ENCODE measurements around the gene FAU.
"Not testable (repeated sequence)": the region's sequence is repeated elsewhere in the genome, so short reads cannot be mapped to it uniquely, and the experiment has no call there.

FAU gene

GRCh38 chr11:65119670-65119995 is 2.3 kb downstream of the FAU start:
- FAIRE-seq, result no peak

- FAIRE-seq, result not testable (repeated sequence)
These were observed 2.9 kb downstream of the FAU start for GRCh38 chr11:65118891-65119669.

GRCh38 chr11:65118097-65118837 is 3.7 kb downstream of the FAU start:
- no peak for FAIRE-seq

DNA sequence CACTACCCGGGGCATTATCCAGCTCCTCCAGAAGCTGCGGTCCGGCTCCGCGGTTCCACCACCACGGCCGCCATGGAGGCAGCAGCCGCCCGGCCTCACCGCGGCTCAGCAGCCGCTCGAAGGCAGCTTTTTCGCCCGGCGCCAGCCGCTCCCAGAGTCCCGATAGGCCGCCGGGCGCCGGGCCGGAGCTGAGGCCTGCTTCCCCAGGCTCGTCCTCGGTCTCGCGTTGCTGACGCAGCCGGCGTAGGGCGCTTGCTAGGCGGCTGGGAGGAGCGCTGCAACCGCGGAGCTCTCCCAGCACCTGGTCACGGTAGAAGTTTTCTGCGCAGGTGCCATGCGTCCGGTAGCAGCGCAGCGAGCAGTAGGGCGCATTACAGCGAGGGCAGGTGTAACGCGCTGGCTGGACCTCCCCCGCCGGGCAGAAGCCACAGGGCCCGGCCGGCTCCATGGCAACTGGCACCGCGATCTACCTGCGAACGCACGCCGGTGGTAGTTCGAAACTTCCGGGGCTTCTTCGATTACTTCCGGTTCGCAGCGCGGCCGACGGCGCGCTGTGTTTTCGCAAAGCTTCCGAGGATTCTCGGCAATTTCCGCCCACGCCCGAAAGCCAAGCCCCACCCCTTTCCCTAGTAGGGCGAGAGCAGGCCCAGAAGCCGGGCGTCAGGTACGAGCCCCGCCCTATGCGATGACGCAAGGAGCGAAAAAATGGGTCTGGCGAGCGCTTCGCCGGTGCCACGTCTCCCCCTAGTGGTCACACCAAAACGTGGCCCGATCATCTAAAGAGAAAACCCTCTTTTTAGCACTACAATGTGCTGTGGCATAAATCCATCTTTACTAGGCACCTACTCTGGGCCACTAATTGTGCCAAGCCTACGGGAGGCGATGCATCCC is 4.5 kb downstream of the FAU start, which contains the start of gene ZNHIT2:
ZNHIT2 (minus strand) TSS at position 496 of the 891 bp plus-strand sequence; CDS start at position 448, 48 bp downstream.
- FAIRE-seq, result peak; percentile 99

- FAIRE-seq, result no peak
These were observed 5.3 kb downstream of the FAU start for GRCh38 chr11:65116370-65117205.

DNA sequence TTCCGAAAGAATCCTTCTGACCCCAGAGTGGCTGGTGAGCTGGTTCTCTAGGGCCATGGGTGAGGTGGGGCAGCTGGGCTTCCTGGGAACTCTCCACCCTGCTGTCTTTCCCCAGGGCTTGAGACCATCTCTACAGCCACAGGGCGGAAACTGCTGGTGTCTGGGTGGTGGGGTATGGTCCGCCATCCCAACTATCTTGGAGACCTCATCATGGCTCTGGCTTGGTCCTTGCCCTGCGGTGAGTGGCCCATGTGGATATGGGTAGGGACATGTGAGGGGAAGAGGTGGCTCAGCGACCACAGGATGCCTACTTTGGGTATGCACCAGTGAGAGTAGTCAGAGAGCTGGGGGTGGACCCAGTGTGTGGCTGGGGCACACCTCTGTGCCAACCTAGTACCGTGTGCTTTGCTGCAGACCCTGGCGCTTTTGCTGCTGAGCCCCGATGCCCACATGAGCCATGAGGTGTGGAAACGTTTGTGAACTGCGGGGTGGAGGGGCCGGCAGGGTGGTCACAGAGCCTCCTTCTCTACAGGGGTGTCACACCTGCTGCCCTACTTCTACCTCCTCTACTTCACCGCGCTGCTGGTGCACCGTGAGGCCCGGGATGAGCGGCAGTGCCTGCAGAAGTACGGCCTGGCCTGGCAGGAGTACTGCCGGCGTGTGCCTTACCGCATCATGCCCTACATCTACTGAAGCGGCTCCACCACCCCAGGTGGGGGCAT is 6.4 kb downstream of the FAU start:
- FAIRE-seq, result no peak

DNA sequence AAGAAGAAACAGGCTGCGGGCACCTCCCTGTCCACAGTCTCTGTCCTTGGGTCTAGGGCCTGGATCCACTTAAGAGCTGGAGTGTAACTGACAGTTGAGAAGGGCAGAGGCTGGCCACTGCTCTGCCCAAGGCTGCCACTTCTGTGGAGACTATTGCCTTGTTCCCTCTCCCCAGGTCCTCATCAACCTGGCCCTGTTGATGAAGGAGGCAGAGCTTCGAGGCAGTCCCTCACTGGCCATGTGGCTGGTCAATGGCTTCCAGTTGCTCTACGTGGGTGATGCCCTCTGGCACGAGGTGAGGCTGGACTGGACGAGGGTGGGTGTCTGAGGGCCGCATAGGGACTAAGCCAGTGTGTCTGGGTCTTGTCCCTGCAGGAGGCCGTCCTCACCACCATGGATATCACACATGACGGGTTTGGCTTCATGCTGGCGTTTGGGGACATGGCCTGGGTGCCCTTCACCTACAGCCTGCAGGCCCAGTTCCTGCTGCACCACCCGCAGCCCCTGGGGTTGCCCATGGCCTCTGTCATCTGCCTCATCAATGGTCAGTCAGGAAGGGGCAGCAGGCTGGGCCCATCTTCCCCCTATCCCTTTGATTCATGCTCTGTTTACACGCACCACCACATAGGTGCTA is 7.3 kb downstream of the FAU start:
- FAIRE-seq, result no peak

DNA sequence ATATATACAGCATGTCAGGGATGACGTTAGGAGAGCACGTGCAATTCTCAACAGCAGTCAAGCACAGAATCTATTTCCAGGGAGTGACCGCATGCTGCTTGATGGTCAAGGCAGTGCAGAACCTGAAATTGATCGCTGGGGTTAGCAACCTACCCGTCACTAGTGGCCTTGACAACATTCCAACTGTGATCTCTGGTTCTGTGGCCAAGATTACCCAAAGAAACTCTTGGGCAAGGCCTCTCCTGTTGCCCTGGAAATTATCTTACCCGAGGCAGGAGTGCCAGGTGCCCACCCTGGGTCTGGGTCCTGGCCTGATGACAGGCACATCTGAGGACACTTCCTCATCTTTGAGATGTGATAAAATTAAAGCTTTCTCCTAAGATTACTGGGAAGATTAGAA is 8.1 kb downstream of the FAU start:
- no peak for FAIRE-seq

GRCh38 chr11:65113361-65113756 is 8.6 kb downstream of the FAU start:
- no peak for FAIRE-seq

DNA sequence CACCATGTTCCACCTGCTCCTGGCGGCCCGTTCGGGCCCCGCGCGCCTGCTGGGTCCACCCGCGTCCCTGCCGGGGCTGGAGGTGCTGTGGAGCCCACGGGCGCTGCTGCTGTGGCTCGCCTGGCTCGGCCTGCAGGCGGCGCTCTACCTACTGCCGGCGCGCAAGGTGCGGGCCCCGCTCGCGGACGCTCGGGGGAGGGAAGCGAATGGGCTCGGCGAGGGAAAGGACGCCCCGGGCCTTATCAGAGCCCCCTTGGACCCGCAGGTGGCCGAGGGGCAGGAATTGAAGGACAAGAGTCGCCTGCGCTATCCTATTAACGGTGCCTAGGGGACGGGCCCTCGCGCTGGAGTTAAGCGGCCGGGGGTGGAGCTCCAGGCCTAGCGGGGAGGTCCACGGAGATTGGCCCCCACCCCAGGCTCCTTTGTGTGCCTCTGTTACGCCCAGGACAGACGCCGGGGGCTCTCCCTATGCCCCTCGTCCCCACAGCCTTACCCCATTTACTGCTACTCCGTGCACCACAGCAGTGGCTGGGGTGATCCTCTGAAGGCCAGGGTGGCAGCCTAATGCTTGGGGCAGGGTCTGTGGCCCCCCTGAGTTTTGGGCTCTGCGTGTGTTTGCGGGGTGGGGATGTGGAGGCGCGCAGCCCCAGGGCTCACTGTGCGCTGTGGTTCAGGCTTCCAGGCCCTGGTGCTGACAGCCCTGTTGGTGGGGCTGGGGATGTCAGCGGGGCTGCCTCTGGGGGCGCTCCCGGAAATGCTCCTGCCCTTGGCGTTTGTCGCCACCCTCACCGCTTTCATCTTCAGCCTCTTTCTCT is 9.2 kb downstream of the FAU start:
- FAIRE-seq, result no peak

GRCh38 chr11:65111744-65112545 is 10.0 kb downstream of the FAU start, which contains the start of gene TM7SF2:
TSS of gene TM7SF2 (plus strand) at chr11:65111872. CDS start at chr11:65112016, 144 bp downstream.
- no peak for FAIRE-seq

DNA sequence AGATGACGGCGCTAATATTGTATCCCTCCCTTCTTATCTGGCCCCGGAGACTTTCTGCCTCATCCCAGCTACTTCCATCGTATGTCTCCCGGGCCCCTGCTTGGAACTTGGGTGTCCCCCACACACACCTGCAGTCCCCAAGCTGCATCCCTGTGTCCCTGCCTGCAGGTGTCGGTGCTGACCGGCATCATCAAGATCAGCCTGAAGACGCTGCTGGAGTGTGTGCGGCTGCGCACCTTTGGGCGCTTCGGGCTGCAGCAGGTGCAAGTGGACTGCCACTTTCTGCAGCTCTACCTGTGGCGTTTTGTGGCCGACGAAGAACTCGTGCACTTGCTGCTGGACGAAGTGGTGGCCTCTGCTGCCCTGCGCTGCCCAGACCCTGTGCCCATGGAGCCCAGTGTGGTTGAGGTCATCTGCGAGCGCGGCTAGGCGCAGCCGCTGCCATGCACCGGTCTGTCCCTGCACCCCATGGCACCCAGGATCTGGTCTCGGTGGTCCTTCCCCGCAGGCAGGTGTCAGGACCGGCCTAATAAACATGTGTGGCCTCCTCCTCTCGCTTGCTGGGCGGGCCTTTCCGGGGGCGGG is 10.7 kb downstream of the FAU start:
- no peak for FAIRE-seq

DNA sequence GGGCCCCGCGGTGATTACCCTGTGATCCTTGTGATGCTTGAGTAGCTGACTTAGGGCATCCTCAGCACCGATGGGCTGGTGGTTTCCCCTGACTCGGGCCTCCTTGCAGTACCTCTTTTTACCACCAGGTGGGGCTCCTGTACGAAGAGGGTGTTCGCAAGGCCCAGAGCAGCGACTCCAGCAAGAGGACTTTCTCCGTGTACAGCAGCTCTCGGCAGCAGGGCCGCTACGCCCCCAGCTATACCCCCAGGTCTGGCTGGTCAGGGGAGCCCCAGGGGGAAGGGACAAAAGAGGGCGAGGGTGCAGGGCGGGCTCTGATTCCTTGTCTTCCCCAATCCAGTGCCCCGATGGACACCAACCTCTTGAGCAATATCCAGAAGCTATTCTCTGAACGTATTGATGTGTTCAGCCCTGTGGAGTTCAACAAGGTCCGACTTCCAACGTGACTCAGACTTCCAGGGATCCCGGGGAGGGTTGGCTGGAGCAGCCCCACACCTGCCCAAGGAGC is 11.5 kb downstream of the FAU start:
- no peak for FAIRE-seq

- FAIRE-seq, result no peak
These were observed 12.4 kb downstream of the FAU start for GRCh38 chr11:65109231-65110198.

- FAIRE-seq, result no peak
These were observed 13.3 kb downstream of the FAU start for GRCh38 chr11:65108469-65109123.

GRCh38 chr11:65107751-65108468 is 14.0 kb downstream of the FAU start:
- FAIRE-seq, result no peak
